Measurements from ENCODE around the gene PPHLN1. TPM values are rescaled to one million over a fixed set of nuclear protein-coding genes. Genes with fewer than 3 reads are reported as not detected.

PPHLN1 gene
- polyA plus RNA-seq, 3 donors = 40.7 to 74.8 (median 68.7) TPM

DNA sequence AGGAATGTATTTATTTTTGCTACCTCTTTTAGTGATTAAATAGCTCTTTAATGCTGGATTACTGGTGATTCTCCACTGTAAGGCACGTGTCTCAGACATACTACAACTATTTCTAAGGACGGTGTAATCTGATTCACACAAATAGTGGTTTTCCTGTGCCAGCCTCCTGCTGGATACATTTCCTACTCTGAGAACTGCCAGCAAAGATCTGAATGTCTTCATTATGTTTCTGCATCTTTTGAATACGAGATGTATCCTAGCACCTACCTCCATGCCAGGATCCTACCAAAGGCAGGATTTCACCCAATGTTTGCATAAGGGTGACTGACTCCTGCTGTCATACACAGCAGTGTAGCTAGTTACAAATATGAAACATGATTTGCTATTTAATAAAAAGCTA, 143.0 kb downstream of the PPHLN1 start:
- Mint-ChIP-seq H3K9me3 (peaks cover 0 to under 1% (median 0%) of the 10 kb centered on the region in 7 donors), H3K27ac (peak overlapping the region in 5 of 7 donors; percentile 40 to 93 (median 76)), H3K4me1 (peaks cover 25% of the 10 kb centered on the region), H3K4me3 (peak overlapping the region; percentile 86 to 99), H3K36me3 (peaks cover 16% of the 10 kb centered on the region in 2 donors), H3K27me3 (ENCODE audit: low read depth in 3 of 3) (peaks cover 0 to under 1% (median 0%) of the 10 kb centered on the region in 3 donors)
- TF ChIP-seq, protein P1, sequence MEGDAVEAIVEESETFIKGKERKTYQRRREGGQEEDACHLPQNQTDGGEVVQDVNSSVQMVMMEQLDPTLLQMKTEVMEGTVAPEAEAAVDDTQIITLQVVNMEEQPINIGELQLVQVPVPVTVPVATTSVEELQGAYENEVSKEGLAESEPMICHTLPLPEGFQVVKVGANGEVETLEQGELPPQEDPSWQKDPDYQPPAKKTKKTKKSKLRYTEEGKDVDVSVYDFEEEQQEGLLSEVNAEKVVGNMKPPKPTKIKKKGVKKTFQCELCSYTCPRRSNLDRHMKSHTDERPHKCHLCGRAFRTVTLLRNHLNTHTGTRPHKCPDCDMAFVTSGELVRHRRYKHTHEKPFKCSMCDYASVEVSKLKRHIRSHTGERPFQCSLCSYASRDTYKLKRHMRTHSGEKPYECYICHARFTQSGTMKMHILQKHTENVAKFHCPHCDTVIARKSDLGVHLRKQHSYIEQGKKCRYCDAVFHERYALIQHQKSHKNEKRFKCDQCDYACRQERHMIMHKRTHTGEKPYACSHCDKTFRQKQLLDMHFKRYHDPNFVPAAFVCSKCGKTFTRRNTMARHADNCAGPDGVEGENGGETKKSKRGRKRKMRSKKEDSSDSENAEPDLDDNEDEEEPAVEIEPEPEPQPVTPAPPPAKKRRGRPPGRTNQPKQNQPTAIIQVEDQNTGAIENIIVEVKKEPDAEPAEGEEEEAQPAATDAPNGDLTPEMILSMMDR (IDR thresholded peaks at IDR 0.05) = no peak
- no peak for DNase-seq
- H3K36me3 ChIP-seq (replicated peaks in 1 of 2; ENCODE audit: control insufficient read depth in 1 of 2, insufficient read depth in 2 of 2, low read length in 2 of 2) = peaks cover 7 to 20% of the 10 kb centered on the region in 2 donors
- H4K20me1 ChIP-seq (ENCODE audit: insufficient read depth, low read length) = no peaks in the 10 kb centered on the region
- peak overlapping the region; percentile 63 to 100 (median 83) for H3K4me3 ChIP-seq (replicated peaks in 1 of 3; ENCODE audit: low read depth in 2 of 3, low read length in 3 of 3)
- H3K79me2 ChIP-seq (ENCODE audit: insufficient read depth, low read length) = no peaks in the 10 kb centered on the region
- peak overlapping the region; percentile 87 for H2AFZ ChIP-seq (ENCODE audit: insufficient read depth, low read depth, low read length, poor library complexity, severe bottlenecking)
- H3K4me2 ChIP-seq (replicated peaks; ENCODE audit: extremely low read depth, low read length, poor library complexity, severe bottlenecking) = peak overlapping the region; percentile 79
- 0% methylated on average over 1 of the region's 3 CpGs for WGBS (ENCODE audit: insufficient coverage)
- H3K9ac ChIP-seq (ENCODE audit: insufficient read depth, low read length, poor library complexity, severe bottlenecking) = peak overlapping the region; percentile 53
- H3K4me1 ChIP-seq (ENCODE audit: control insufficient read depth in 1 of 2, insufficient read depth in 2 of 2, low read length in 2 of 2) = peaks cover 24% of the 10 kb centered on the region in 2 donors
- H3K9me3 ChIP-seq (replicated peaks in 1 of 2; ENCODE audit: control insufficient read depth in 1 of 2, insufficient read depth in 1 of 2, low read length in 2 of 2) = no peaks in the 10 kb centered on the region
- intact Hi-C loops (cut with micrococcal nuclease) = no loop called here
- no peaks in the 10 kb centered on the region for H3K27me3 ChIP-seq (ENCODE audit: control insufficient read depth in 2 of 2, insufficient read depth in 2 of 2, low read length in 2 of 2)
- H3K27ac ChIP-seq (ENCODE audit: low read depth in 1 of 2, low read length in 2 of 2) = peak overlapping the region; percentile 44 to 62

DNA sequence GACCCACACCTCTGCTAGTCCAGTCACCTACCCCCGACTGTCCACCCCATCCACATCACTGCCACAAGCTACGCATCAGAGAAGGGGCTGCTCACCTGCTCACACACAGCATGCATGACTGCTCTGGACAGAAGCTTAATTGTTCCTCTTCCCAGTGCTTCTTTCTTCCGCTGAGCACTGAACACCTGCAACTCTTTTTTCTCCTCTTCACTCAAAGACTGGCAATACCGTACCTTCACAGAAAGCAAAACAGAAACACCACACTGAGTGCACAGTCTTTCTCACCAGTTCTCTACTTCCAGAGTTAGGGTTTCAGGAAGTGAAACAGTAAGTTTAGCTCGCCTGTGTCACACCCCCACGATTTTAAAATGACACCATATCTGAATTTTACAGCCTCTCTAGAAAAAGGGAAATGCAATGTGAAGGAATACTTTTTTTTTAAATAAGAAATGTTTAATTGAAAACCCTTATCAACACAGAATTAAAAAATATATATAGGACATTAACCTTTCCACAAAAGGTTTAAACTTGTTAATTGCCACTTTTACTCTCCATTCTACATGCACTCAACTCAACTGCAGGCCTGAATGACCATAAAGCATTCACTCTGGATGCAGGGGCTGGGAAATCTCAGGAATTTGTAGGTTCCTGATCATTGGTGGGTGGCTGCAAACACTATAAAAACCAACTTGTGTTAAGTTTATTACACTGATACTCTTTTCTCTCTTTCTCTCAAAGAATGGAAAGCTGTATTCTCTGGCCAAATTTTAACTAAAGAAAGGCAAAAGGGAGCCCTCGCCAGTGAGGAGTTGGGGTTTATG, 143.6 kb downstream of the PPHLN1 start:
- H3K79me2 ChIP-seq (ENCODE audit: insufficient read depth, low read length) = no peaks in the 10 kb centered on the region
- H3K4me3 ChIP-seq (replicated peaks in 1 of 3; ENCODE audit: low read depth in 2 of 3, low read length in 3 of 3) = peak overlapping the region; percentile 63 to 100 (median 83)
- intact Hi-C loops (cut with micrococcal nuclease) = no loop called here
- H3K4me3 Mint-ChIP-seq = peak overlapping the region; percentile 86 to 99
- peaks cover 4 to 15% of the 10 kb centered on the region in 2 donors for H3K36me3 ChIP-seq (replicated peaks in 1 of 2; ENCODE audit: control insufficient read depth in 1 of 2, insufficient read depth in 2 of 2, low read length in 2 of 2)
- H3K4me2 ChIP-seq (replicated peaks; ENCODE audit: extremely low read depth, low read length, poor library complexity, severe bottlenecking) = peak overlapping the region; percentile 79
- TF ChIP-seq, protein P1 (IDR thresholded peaks at IDR 0.05) = no peak
- peak overlapping the region; percentile 53 for H3K9ac ChIP-seq (ENCODE audit: insufficient read depth, low read length, poor library complexity, severe bottlenecking)
- H3K36me3 Mint-ChIP-seq = peaks cover 9 to 10% of the 10 kb centered on the region in 2 donors
- no peaks in the 10 kb centered on the region for H3K9me3 Mint-ChIP-seq
- peak overlapping the region; percentile 87 for H2AFZ ChIP-seq (ENCODE audit: insufficient read depth, low read depth, low read length, poor library complexity, severe bottlenecking)
- H3K27me3 Mint-ChIP-seq (ENCODE audit: low read depth in 3 of 3) = peaks cover 0 to 2% (median 0%) of the 10 kb centered on the region in 3 donors
- no peaks in the 10 kb centered on the region for H3K27me3 ChIP-seq (ENCODE audit: control insufficient read depth in 2 of 2, insufficient read depth in 2 of 2, low read length in 2 of 2)
- H3K27ac ChIP-seq (ENCODE audit: low read depth in 1 of 2, low read length in 2 of 2) = peak overlapping the region; percentile 44 to 62
- DNase-seq = peak; percentile 58 to 68 (median 68)
- no peaks in the 10 kb centered on the region for H3K9me3 ChIP-seq (replicated peaks in 1 of 2; ENCODE audit: control insufficient read depth in 1 of 2, insufficient read depth in 1 of 2, low read length in 2 of 2)
- 27% methylated on average over 4 of the region's 7 CpGs for WGBS (ENCODE audit: insufficient coverage)
- no peaks in the 10 kb centered on the region for H4K20me1 ChIP-seq (ENCODE audit: insufficient read depth, low read length)
- peaks cover 24% of the 10 kb centered on the region in 2 donors for H3K4me1 ChIP-seq (ENCODE audit: control insufficient read depth in 1 of 2, insufficient read depth in 2 of 2, low read length in 2 of 2)
- peak overlapping the region; percentile 40 to 93 (median 76) for H3K27ac Mint-ChIP-seq
- peaks cover 25% of the 10 kb centered on the region for H3K4me1 Mint-ChIP-seq
